GM18951 (cell line): ENCODE results near the gene MYH11.
"Not testable (repeated sequence)": the region's sequence is repeated elsewhere in the genome, so short reads cannot be mapped to it uniquely, and the experiment has no call there.

ENCODE experiments used
- POLR2A ChIP-seq: IDR thresholded peaks from 4 replicates; pipeline ENCODE4 v1.6.1; 2011; ENCODE audit warnings: mild to moderate bottlenecking; ENCODE audit not compliant: insufficient read length, insufficient read depth; ENCODE audit errors: extremely low read depth
- in situ Hi-C: fragments of 300-500 bp; cut with MboI; formaldehyde crosslinking; loops from one replicate; pipeline ENCODE4 v1.12.0; 2022; ENCODE audit warnings: low sequenced_read_pairs, mixed read lengths, inconsistent platforms; ENCODE audit not compliant: unreplicated experiment

Gene MYH11

GRCh38 chr16:15672514-15673167 is 184.2 kb downstream of the MYH11 start:
- in situ Hi-C loops = no loop called here
- no peak for TF ChIP-seq POLR2A

GRCh38 chr16:15672127-15672513 is 184.7 kb downstream of the MYH11 start:
- in situ Hi-C loops = not testable (repeated sequence)

GRCh38 chr16:15671530-15672117 is 185.2 kb downstream of the MYH11 start:
- no peak for TF ChIP-seq POLR2A
- in situ Hi-C loops = no loop called here

DNA sequence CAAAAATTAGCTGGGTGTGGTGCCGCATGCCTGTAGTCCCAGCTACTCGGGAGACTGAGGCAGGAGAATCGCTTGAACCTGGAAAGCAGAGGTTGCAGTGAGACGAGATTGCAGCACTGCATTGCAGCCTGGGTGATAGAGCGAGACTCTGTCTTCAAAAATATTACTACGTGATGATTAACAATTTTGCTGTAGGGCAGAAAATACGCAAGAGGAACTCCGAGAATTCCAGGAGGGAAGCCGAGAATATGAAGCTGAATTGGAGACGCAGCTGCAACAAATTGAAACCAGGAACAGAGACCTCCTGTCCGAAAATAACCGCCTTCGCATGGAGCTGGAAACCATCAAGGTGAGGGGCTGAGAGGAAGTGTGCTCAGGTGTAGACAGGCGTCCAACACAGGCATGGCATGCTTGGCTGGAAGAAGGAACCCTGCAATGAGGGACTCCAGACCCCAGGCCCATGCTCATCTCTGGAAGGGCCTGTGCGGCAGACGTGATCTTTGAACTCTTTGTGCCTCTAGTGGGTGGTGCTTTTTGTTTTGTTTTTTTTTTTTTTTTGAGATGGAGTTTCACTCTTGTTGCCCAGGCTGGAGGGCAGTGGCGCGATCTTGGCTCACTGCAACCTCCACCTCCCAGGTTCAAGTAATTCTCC is 189.6 kb downstream of the MYH11 start:
- no peak for TF ChIP-seq POLR2A

GRCh38 chr16:15665107-15665506 is 191.7 kb downstream of the MYH11 start:
- in situ Hi-C loops = no loop called here
- TF ChIP-seq POLR2A = no peak

More for the DNA sequence above, 189.6 kb downstream of the MYH11 start:
- in situ Hi-C loops = no loop called here

- in situ Hi-C loops = no loop called here
- TF ChIP-seq POLR2A = no peak
These were observed 196.6 kb downstream of the MYH11 start for GRCh38 chr16:15660203-15660601.

GRCh38 chr16:15658556-15658955 is 198.3 kb downstream of the MYH11 start:
- TF ChIP-seq POLR2A = no peak
- in situ Hi-C loops = no loop called here

GRCh38 chr16:15658149-15658548 is 198.7 kb downstream of the MYH11 start:
- in situ Hi-C loops = no loop called here
- TF ChIP-seq POLR2A = no peak

DNA sequence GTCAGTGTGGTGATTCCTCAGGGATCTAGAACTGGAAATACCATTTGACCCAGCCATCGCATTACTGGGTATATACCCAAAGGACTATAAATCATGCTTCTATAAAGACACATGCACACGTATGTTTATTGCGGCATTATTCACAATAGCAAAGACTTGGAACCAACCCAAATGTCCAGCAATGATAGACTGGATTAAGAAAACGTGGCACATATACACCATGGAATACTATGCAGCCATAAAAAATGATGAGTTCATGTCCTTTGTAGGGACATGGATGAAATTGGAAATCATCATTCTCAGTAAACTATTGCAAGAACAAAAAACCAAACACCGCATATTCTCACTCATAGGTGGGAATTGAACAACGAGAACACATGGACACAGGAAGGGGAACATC is 201.3 kb downstream of the MYH11 start:
- in situ Hi-C loops = not testable (repeated sequence)

DNA sequence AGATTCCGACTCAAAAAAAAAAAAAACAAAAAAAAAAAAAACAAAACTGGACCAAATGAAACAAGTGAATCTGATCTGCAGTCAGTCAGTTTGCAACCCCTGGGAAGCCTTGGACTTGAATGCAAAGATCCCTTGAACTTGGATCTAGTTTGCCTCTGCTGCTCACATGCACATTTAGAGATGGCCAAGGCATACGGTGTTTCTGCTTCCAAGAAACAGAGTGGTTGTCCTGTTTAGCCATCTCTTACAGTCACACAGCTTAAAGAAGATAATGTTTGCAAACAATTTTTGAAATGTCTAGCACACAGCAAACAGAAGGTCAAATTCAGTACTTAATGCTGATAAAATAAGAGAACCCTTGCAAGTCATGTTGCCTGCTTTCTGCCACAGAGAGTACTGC is 202.2 kb downstream of the MYH11 start:
- no peak for TF ChIP-seq POLR2A
- in situ Hi-C loops = no loop called here

DNA sequence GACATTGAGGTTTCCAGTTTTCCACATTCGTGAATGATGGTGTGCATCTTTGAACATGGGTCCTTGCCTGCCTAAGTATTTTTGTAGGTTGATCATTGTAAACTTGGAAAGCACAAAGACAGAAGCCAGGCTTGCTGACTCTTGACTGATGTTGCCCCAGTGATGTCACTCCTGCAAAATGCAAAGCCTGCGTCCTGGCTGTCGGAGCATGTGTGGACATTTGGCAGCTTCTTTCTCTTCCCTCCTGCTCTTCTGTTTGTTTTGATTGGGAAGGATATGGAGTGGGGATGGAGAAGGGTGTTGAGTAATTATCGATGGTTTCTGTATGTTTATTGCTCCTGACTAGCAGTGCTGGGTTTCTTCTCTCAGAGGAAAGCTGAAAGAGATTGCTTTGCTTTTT is 203.6 kb downstream of the MYH11 start:
- TF ChIP-seq POLR2A = no peak
- in situ Hi-C loops = no loop called here
